HAP-1 (cell line): ENCODE results near the gene SCUBE1.

ENCODE experiments used
- DNase-seq, 2 experiments: peaks; one replicate each; pipeline ENCODE4 v3.0.0-alpha.2; 2016 to 2020; ENCODE audit warnings: low spot score in 2 of 2
- H3K27me3 ChIP-seq: fragments of 250-450 bp; sonication (Bioruptor Pico); 2 replicates; pipeline ENCODE4 v1.5.1; 2020; ENCODE audit warnings: low read depth, mild to moderate bottlenecking, moderate library complexity
- H3K36me3 ChIP-seq: fragments of 250-450 bp; sonication (Bioruptor Pico); replicated peaks from 2 replicates; pipeline ENCODE4 v1.5.1; 2020; ENCODE audit warnings: mild to moderate bottlenecking
- H3K4me1 ChIP-seq: fragments of 250-450 bp; sonication (Bioruptor Pico); 2 replicates; pipeline ENCODE4 v1.5.1; 2020; ENCODE audit warnings: mild to moderate bottlenecking
- H3K4me3 ChIP-seq: fragments of 250-450 bp; sonication (Bioruptor Pico); 2 replicates; pipeline ENCODE4 v1.5.1; 2020; ENCODE audit warnings: mild to moderate bottlenecking, moderate library complexity
- H3K9me3 ChIP-seq: fragments of 250-450 bp; sonication (Bioruptor Pico); 2 replicates; pipeline ENCODE4 v1.5.1; 2020; ENCODE audit warnings: mild to moderate bottlenecking, moderate library complexity
- in situ Hi-C: fragments of 300-500 bp; cut with MboI; formaldehyde crosslinking; loops from 3 replicates; pipeline ENCODE4 v1.14.3; 2020; ENCODE audit warnings: low sequenced_read_pairs, inconsistent platforms, mixed read lengths

Gene SCUBE1

GRCh38 chr22:43187171-43188099 lies 155.7 kb downstream of the SCUBE1 start:
- DNase-seq, result peak; percentile 86 to 96
- H3K4me1 ChIP-seq, result peaks cover 17% of the 10 kb centered on the region
- H3K36me3 ChIP-seq, result peaks cover 21% of the 10 kb centered on the region
- in situ Hi-C loops, result no loop called here
- peak overlapping the region; percentile 43 for H3K4me3 ChIP-seq
- no peaks in the 10 kb centered on the region for H3K9me3 ChIP-seq
- no peaks in the 10 kb centered on the region for H3K27me3 ChIP-seq

GRCh38 chr22:43186272-43187170 lies 156.7 kb downstream of the SCUBE1 start, which contains the start of gene TTLL12:
Gene TTLL12 (minus strand): TSS chr22:43187134. CDS start chr22:43187069, 65 bp downstream.
- H3K4me1 ChIP-seq, result peaks cover 17% of the 10 kb centered on the region
- DNase-seq, result peak; percentile 19 to 68
- no peaks in the 10 kb centered on the region for H3K9me3 ChIP-seq
- in situ Hi-C loops, result no loop called here
- H3K36me3 ChIP-seq, result peaks cover 26% of the 10 kb centered on the region
- H3K4me3 ChIP-seq, result peak within 1 kb of the TSS; percentile 69
- no peaks in the 10 kb centered on the region for H3K27me3 ChIP-seq

GRCh38 chr22:43185860-43186261 lies 157.3 kb downstream of the SCUBE1 start:
- Histone ChIP-seq H3K4me1 (peaks cover 17% of the 10 kb centered on the region), H3K36me3 (peaks cover 32% of the 10 kb centered on the region), H3K27me3 (no peaks in the 10 kb centered on the region), H3K9me3 (no peaks in the 10 kb centered on the region), H3K4me3 (peak overlapping the region; percentile 69)
- peak; percentile 25 to 63 for DNase-seq
- in situ Hi-C loops, result no loop called here

DNA sequence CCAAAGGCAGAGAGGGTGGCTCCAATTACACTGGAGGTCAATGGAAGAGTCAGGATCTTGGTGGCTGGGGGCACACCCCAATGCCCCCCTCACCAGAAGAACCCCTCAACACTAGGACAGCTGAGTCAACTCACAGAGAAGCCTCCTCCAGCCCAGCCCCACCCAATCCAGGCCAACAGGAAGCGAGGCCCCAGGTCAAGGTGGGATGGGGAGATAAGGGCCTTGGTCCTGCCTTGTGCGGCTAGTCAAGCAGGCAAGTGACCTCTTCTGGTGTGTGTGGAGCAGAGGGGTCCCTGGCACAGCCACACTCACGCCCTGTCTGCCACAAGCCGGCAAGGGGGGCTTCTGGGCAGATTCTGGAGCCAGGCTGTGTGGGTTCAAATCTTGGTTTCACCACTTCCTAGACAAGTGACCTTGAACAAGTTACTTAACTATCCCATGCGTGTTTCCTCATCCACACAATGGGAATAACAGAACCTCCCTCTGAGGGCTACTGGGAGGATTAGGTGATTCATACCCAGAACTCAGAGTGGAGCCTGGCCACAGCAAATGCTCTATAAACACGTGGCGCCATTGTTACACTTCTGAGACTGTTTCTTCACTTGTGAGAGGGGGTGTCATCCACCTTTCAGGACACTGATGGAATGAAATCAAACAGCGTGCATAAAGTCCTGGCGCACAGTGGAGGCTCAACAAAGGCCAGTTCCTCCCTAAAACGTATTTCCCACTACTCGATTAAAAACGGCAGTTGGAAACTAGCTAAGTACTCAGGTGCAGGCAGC lies 159.5 kb downstream of the SCUBE1 start:
- H3K36me3 ChIP-seq, result peaks cover 54% of the 10 kb centered on the region
- H3K4me3 ChIP-seq, result no peak overlapping the region
- in situ Hi-C loops, result no loop called here
- DNase-seq, result no peak
- H3K4me1 ChIP-seq, result peaks cover 17% of the 10 kb centered on the region
- H3K9me3 ChIP-seq, result no peaks in the 10 kb centered on the region
- no peaks in the 10 kb centered on the region for H3K27me3 ChIP-seq

DNA sequence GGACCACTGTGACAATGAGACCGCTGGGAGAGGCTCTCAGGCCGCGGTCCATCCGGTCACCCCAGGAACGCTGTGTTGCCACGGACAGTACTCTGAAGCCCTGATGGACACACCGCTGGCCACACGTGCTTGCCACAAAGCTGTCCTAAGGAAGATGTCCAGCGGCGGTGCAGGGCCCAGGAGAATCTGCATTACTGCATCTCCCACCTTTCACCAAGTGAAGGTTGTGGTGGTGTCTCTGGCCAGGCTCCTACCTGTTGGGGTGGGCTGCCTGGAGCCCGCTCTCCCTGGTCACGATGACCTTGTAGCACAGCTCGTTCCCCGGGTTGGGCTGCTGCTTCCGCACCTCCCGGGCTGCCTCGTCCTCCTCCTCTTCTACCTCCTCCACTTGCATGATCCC lies 160.4 kb downstream of the SCUBE1 start:
- H3K4me3 ChIP-seq, result no peak overlapping the region
- in situ Hi-C loops, result no loop called here
- peaks cover 61% of the 10 kb centered on the region for H3K36me3 ChIP-seq

GRCh38 chr22:43182118-43182517 lies 161.1 kb downstream of the SCUBE1 start:
- Histone ChIP-seq H3K4me3 (no peak overlapping the region), H3K9me3 (no peaks in the 10 kb centered on the region), H3K4me1 (peaks cover 12% of the 10 kb centered on the region), H3K36me3 (peaks cover 67% of the 10 kb centered on the region), H3K27me3 (no peaks in the 10 kb centered on the region)
- no peak for DNase-seq
- in situ Hi-C loops, result no loop called here

More for the DNA sequence above, 160.4 kb downstream of the SCUBE1 start:
- no peaks in the 10 kb centered on the region for H3K27me3 ChIP-seq
- DNase-seq, result no peak
- H3K9me3 ChIP-seq, result no peaks in the 10 kb centered on the region
- H3K4me1 ChIP-seq, result peaks cover 12% of the 10 kb centered on the region

GRCh38 chr22:43181321-43182076 lies 161.7 kb downstream of the SCUBE1 start:
- peaks cover 12% of the 10 kb centered on the region for H3K4me1 ChIP-seq
- in situ Hi-C loops, result no loop called here
- no peaks in the 10 kb centered on the region for H3K27me3 ChIP-seq
- no peak for DNase-seq
- H3K9me3 ChIP-seq, result no peaks in the 10 kb centered on the region
- H3K36me3 ChIP-seq, result peaks cover 71% of the 10 kb centered on the region
- H3K4me3 ChIP-seq, result no peak overlapping the region

DNA sequence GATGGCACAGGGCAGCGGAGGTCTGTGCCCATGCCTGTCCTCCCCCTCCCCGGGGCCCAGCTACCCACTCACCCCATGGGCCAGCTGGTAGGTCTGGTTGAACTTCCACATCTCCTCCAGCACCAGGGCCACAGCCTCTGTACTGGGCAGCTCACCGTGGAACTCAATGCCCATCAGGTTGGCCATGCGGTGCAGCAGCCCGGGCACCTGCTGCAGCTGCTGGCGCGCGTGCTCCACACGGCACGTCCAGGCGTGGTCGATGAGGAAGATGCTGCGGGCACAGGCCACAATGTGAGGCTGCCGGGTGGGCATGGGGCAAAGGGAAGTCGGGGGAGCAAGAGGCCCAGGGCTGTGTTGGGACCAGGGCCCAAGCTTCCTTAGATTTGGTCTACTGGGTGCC lies 162.5 kb downstream of the SCUBE1 start:
- no peak for DNase-seq
- H3K4me3 ChIP-seq, result no peak overlapping the region
- H3K4me1 ChIP-seq, result peaks cover 12% of the 10 kb centered on the region
- no peaks in the 10 kb centered on the region for H3K27me3 ChIP-seq
- peaks cover 75% of the 10 kb centered on the region for H3K36me3 ChIP-seq
- in situ Hi-C loops, result no loop called here
- H3K9me3 ChIP-seq, result no peaks in the 10 kb centered on the region

DNA sequence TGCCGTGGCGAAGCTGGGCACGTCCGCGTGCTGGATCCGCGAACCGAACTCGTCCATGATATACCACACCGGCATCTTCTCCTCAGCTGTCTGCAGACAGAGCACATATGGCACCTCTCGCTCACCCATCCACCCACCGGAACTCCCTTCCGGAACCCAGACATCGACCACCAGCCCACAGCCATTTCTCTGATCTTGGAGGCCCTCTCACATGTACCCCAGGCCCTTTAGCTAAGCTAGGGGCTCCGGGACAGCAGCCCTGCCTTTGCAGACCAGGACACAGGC lies 163.3 kb downstream of the SCUBE1 start:
- in situ Hi-C loops, result no loop called here
- H3K27me3 ChIP-seq, result no peaks in the 10 kb centered on the region
- peaks cover 8% of the 10 kb centered on the region for H3K4me1 ChIP-seq
- H3K4me3 ChIP-seq, result no peak overlapping the region
- H3K9me3 ChIP-seq, result no peaks in the 10 kb centered on the region
- no peak for DNase-seq
- H3K36me3 ChIP-seq, result peaks cover 83% of the 10 kb centered on the region

DNA sequence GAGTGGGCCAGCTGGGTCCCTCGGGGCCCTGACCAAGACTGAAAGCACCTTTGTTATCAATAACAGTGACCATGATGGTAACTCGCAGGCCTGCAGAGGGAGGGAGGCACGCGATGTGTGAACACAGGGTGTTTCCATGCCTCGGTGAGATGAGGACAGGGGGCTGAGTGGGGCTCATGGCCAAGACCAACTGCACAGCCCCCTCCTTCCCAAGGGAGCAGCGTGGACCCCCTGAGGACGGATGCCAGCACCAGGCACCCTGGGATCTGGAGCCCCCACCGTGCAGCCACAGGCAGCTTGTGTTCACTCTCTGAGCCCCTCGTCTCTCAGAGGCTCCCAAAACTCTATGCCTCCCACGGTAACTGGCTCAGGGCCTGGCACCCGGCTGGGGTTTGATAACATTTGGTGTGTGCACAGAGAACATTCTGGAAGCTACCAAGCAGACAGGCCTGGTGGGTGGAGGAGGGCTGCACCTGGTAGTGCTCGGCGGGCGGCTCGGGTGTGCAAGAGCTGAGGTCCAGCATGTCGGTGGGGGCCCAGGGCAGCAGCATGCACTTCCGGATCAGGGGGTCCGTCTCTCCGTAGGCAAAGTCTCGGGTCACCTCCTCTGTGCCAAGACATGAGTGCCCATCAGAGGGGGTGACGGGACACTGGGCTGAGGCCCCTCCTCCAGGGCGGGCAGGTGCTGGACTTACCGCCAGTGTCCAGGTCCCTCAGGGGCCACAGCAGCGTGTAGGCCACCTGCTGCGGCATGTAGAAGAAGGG lies 163.8 kb downstream of the SCUBE1 start:
- Histone ChIP-seq H3K27me3 (no peaks in the 10 kb centered on the region), H3K4me1 (peaks cover 5% of the 10 kb centered on the region), H3K9me3 (no peaks in the 10 kb centered on the region), H3K4me3 (no peak overlapping the region), H3K36me3 (peaks cover 83% of the 10 kb centered on the region)
- no peak for DNase-seq
- in situ Hi-C loops, result no loop called here

DNA sequence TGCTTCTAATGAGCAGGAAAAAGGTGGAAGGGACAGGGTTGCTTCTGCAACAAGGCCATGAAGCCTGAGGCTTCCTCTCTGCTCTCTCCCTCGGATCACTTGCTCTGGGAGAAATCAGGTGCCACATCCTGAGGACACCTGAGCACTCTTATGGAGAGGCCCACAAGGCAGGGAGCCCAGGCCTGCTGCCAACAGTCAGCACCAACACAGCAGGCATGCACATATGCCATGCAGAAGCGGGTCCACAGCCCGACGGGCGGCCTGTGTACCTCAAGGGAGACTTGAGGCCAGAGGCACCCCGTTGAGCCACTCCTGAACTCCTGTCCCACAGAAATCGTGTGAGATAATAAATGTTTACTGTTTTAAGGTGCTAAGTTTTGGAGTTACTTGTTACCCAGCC lies 165.7 kb downstream of the SCUBE1 start:
- DNase-seq, result no peak

DNA sequence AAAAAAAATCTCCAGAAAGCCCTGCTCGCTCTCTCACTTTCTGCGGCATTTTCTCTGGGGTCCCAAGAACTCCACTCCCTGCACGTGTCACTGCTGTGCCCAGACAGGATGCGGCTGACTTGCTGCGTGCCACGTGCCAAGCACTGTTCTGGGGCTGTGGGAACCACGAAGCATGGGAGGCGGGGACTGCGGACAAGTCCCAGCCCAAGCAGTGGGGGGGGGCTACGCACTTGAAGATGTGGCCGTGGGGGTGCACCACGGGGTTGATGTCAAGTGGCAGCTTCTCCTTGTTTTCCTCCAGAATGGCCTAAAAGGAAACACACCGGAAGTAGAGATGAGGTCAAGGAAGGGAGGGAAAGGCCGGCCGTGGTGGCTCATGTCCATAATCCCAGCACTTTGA lies 167.1 kb downstream of the SCUBE1 start:
- Histone ChIP-seq H3K27me3 (no peaks in the 10 kb centered on the region), H3K36me3 (peaks cover 90% of the 10 kb centered on the region), H3K9me3 (no peaks in the 10 kb centered on the region), H3K4me3 (no peak overlapping the region), H3K4me1 (no peaks in the 10 kb centered on the region)
- in situ Hi-C loops, result no loop called here
- no peak for DNase-seq

More for the DNA sequence above, 165.7 kb downstream of the SCUBE1 start:
- Histone ChIP-seq H3K4me1 (no peaks in the 10 kb centered on the region), H3K27me3 (no peaks in the 10 kb centered on the region), H3K9me3 (no peaks in the 10 kb centered on the region), H3K4me3 (no peak overlapping the region), H3K36me3 (peaks cover 86% of the 10 kb centered on the region)
- in situ Hi-C loops, result no loop called here
